GM18511 (cell line): ENCODE measurements around the gene GBP2.
"Not testable (repeated sequence)": the region's sequence is repeated elsewhere in the genome, so short reads cannot be mapped to it uniquely, and the experiment has no call there.

ENCODE experiments used
- ATAC-seq: cut with Tn5 transposase; IDR thresholded peaks from one replicate; pipeline ENCODE4 v1.9.1; 2021; ENCODE audit warnings: mild to moderate bottlenecking, moderate library complexity; ENCODE audit not compliant: unreplicated experiment

The GBP2 gene

GRCh38 chr1:89128003-89128458, 2.1 kb upstream of the GBP2 start:
- ATAC-seq: not testable (repeated sequence)

- not testable (repeated sequence) for ATAC-seq
Measured at GRCh38 chr1:89126602-89127565, 970 bp upstream of the GBP2 start.

- ATAC-seq: peak; percentile 39
Measured at GRCh38 chr1:89125240-89125912, 538 bp downstream of the GBP2 start.

GRCh38 chr1:89121641-89122040, 4.3 kb downstream of the GBP2 start:
- ATAC-seq: no peak

- no peak for ATAC-seq
Measured at GRCh38 chr1:89114662-89115061, 11.3 kb downstream of the GBP2 start.

- ATAC-seq: no peak
Measured at GRCh38 chr1:89112871-89113613, 12.9 kb downstream of the GBP2 start.

- no peak for ATAC-seq
Measured at GRCh38 chr1:89104687-89105086, 21.2 kb downstream of the GBP2 start.

- no peak for ATAC-seq
Measured at GRCh38 chr1:89104147-89104546, 21.8 kb downstream of the GBP2 start.

GRCh38 chr1:89102021-89102420, 23.9 kb downstream of the GBP2 start:
- no peak for ATAC-seq

- ATAC-seq: no peak
Measured at GRCh38 chr1:89100412-89100811, 25.5 kb downstream of the GBP2 start.

GRCh38 chr1:89098857-89099256, 27.1 kb downstream of the GBP2 start:
- ATAC-seq: no peak

GRCh38 chr1:89095737-89096136, 30.2 kb downstream of the GBP2 start:
- ATAC-seq: no peak

GRCh38 chr1:89089962-89090361, 36.0 kb downstream of the GBP2 start:
- no peak for ATAC-seq

- no peak for ATAC-seq
Measured at GRCh38 chr1:89088572-89088971, 37.3 kb downstream of the GBP2 start.

- ATAC-seq: no peak
Measured at GRCh38 chr1:89087241-89087640, 38.7 kb downstream of the GBP2 start.

- ATAC-seq: peak; percentile 60
Measured at GRCh38 chr1:89085781-89086180, 40.1 kb downstream of the GBP2 start.

GRCh38 chr1:89081005-89081404, 44.9 kb downstream of the GBP2 start:
- no peak for ATAC-seq

- not testable (repeated sequence) for ATAC-seq
Measured at GRCh38 chr1:89080068-89080467, 45.8 kb downstream of the GBP2 start.

- not testable (repeated sequence) for ATAC-seq
Measured at GRCh38 chr1:89072466-89073065, 53.3 kb downstream of the GBP2 start.

GRCh38 chr1:89070509-89070908, 55.4 kb downstream of the GBP2 start:
- ATAC-seq: no peak

- ATAC-seq: no peak
Measured at GRCh38 chr1:89069951-89070350, 56.0 kb downstream of the GBP2 start.
